Thoracic aorta (tissue), 2 donors: Measurements from ENCODE around the gene LAMA4. TPM values are rescaled to one million over a fixed set of nuclear protein-coding genes. Genes with fewer than 3 reads are reported as not detected.

Source experiments
- ATAC-seq: fragments of 150-250 bp; one replicate; pipeline ENCODE4 v1.8.0; 2017; ENCODE audit warnings: low read depth; ENCODE audit not compliant: insufficient number of reproducible peaks, low FRiP score
- DNase-seq: peaks from one replicate; pipeline ENCODE4 v3.0.0-alpha.2; 2020; ENCODE audit warnings: low spot score
- H3K27ac ChIP-seq, 2 donors: fragments of 200-600 bp; sonication (generic); 1 replicate in 1 of 2; 2 replicates in 1 of 2; pipeline ENCODE4 v1.5.1; 2016; ENCODE audit warnings: mild to moderate bottlenecking in 2 of 2, moderate library complexity in 2 of 2
- H3K27me3 ChIP-seq: fragments of 200-600 bp; sonication (generic); replicated peaks from 2 replicates; pipeline ENCODE4 v1.6.0; 2016; ENCODE audit warnings: mild to moderate bottlenecking; ENCODE audit not compliant: insufficient read depth
- H3K36me3 ChIP-seq: fragments of 200-600 bp; sonication (generic); one replicate; pipeline ENCODE4 v1.5.1; 2016
- H3K4me1 ChIP-seq, 2 donors: fragments of 200-600 bp; sonication (generic); 1 replicate in 1 of 2; 2 replicates in 1 of 2; pipeline versions ENCODE4 v1.5.1 to v1.6.0; 2016; ENCODE audit warnings: low read depth in 2 of 2, mild to moderate bottlenecking in 1 of 2; ENCODE audit not compliant: control insufficient read depth in 1 of 2
- H3K4me3 ChIP-seq: fragments of 200-600 bp; sonication (generic); 2 replicates; pipeline ENCODE4 v1.5.1; 2016; ENCODE audit warnings: mild to moderate bottlenecking
- H3K9me3 ChIP-seq: fragments of 200-600 bp; sonication (generic); 2 replicates; pipeline ENCODE4 v1.5.1; 2016
- total RNA-seq, 2 donors: library from RNA; depleted of rRNA; stranded (reverse); fragments of >200 nt; gene quantifications; one replicate each; pipeline versions ENCODE4 v1.1.0 to v1.2.3, GENCODE V29; 2016
- TF ChIP-seq, protein P1 (sequence below): fragments of 200-600 bp; sonication (generic); IDR thresholded peaks from one replicate; pipeline ENCODE4 v1.5.1; 2019; ENCODE audit warnings: antibody characterized with exemption

The LAMA4 gene
- total RNA-seq, 2 donors from 2014 or later = 34.9 to 66.7 TPM

DNA sequence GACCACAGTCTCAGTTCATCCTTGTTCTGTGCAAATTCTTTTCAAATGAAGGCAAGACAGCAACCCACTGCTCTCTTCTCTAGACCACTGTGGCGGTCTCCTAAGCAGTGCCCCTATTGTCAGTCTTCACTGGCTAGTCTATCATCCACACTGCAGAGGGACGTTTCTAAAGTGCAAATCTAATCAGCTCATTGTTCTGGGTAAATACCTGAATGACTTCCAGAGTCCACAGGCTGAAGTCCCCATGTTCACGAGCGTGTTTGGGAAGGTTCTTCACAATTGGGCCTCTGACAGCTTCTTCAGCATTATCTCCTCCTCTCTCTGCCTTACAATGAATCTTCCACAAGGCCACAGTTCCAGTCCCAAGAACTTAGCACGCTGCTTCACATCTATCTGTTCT, 73.2 kb downstream of the LAMA4 start:
- ATAC-seq (no peak), DNase-seq (no peak)
- Histone ChIP-seq H3K27ac (no peak overlapping the region), H3K4me3 (no peak overlapping the region), H3K36me3 (no peaks in the 10 kb centered on the region), H3K9me3 (no peaks in the 10 kb centered on the region), H3K27me3 (no peaks in the 10 kb centered on the region), H3K4me1 (no peaks in the 10 kb centered on the region)
- TF ChIP-seq, protein P1, sequence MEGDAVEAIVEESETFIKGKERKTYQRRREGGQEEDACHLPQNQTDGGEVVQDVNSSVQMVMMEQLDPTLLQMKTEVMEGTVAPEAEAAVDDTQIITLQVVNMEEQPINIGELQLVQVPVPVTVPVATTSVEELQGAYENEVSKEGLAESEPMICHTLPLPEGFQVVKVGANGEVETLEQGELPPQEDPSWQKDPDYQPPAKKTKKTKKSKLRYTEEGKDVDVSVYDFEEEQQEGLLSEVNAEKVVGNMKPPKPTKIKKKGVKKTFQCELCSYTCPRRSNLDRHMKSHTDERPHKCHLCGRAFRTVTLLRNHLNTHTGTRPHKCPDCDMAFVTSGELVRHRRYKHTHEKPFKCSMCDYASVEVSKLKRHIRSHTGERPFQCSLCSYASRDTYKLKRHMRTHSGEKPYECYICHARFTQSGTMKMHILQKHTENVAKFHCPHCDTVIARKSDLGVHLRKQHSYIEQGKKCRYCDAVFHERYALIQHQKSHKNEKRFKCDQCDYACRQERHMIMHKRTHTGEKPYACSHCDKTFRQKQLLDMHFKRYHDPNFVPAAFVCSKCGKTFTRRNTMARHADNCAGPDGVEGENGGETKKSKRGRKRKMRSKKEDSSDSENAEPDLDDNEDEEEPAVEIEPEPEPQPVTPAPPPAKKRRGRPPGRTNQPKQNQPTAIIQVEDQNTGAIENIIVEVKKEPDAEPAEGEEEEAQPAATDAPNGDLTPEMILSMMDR = no peak

DNA sequence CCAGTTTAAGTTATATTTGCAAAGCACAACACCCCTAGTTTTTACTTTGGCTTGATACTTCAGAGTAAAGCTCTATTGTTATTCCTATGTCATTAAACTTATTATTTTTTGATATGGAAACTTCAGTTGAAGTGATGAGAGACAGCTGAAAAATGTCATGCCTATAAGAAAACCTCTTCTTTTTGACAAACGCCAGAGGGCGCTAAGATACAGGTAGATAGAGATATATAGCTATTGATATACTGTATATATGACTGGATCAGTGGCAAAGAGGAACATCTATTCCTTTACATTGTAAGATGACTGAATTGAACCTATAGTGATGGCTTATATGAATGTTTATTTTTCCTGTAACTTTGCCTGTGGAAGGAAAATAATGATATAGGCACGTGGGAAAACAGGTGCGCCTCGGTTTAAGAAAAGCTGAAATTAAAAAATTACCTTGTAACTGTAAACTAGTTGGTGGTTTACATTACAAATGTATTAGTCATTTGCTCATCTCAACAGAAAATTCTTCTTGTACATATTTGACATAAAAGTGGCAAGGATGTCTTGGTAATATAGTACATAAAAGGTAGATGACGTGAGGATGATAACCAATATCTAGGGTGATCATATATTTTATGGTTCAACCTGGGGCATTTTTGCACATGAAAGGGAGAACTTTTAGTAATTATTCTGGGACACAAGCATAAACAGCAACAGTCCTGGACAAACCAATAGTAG, 74.1 kb downstream of the LAMA4 start:
- peaks cover 2% of the 10 kb centered on the region for H3K36me3 ChIP-seq
- DNase-seq (no peak), ATAC-seq (no peak)
- no peak overlapping the region for H3K27ac ChIP-seq
- no peaks in the 10 kb centered on the region for H3K9me3 ChIP-seq
- no peaks in the 10 kb centered on the region for H3K27me3 ChIP-seq
- TF ChIP-seq, protein P1 = peak; percentile 76
- H3K4me3 ChIP-seq = no peak overlapping the region
- no peaks in the 10 kb centered on the region for H3K4me1 ChIP-seq

DNA sequence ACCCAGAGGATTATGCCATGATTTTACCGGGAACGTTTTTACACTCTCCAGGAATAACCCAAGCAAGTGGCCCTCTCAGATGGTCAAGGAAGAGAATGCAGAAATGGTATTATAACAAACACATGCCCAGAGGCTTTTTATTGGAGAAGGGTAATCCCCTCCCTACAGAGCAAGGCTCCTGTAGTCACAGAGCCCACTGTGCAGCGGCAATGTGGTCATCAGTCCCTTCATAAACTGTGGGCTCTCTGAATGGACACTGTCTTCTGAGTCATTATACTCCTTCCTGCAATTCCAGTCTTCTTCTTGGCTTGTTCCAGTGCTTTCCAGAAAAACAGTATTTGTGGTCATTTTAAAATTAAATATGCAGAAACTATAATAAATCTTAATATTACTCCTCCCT, 74.7 kb downstream of the LAMA4 start:
- H3K27me3 ChIP-seq = no peaks in the 10 kb centered on the region
- ATAC-seq = no peak
- no peaks in the 10 kb centered on the region for H3K4me1 ChIP-seq
- no peak overlapping the region for H3K27ac ChIP-seq
- TF ChIP-seq, protein P1 = no peak
- DNase-seq = no peak
- H3K36me3 ChIP-seq = peaks cover 6% of the 10 kb centered on the region
- H3K4me3 ChIP-seq = no peak overlapping the region
- H3K9me3 ChIP-seq = no peaks in the 10 kb centered on the region

DNA sequence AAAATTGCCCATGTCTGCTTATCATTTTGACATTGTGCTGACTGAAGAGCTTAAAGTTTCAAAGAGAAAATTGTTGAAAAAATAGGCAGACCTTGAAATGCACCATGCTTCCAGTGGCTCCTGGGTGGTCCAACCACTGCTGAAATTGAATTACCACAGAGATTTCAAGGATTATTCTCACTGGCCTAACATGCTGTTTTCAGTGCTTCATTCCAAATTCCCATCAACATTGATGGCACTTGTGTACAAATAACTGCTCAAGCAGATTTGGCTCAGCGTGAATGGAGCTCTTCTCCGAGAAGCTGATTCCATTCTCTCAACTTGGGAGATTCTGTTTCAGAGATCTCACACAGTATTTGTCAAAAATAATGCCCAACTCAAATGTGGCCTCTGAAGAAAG, 75.5 kb downstream of the LAMA4 start:
- H3K27ac ChIP-seq = no peak overlapping the region
- TF ChIP-seq, protein P1 = no peak
- no peaks in the 10 kb centered on the region for H3K9me3 ChIP-seq
- no peak overlapping the region for H3K4me3 ChIP-seq
- H3K36me3 ChIP-seq = peaks cover 6% of the 10 kb centered on the region
- DNase-seq (no peak), ATAC-seq (no peak)
- H3K4me1 ChIP-seq = no peaks in the 10 kb centered on the region
- H3K27me3 ChIP-seq = no peaks in the 10 kb centered on the region

DNA sequence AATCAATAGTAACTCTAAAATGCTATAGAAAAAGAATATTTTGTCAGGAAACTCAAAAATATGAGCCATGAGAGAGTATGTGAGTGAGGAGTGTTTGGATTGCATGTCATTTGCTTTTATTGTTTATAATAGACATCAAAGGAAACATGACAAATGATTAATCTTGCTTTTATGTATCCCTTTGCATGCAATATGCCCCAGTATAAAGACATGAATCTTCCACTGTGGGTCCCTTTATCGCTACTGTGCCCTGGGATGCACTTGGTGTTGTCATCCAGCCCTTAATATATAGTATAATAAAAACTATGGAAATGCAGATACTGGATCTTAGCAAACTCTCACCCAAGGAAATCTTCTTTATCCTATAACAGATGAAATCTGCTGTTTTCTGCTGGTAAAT, 77.3 kb downstream of the LAMA4 start:
- H3K4me1 ChIP-seq = no peaks in the 10 kb centered on the region
- DNase-seq = no peak
- no peak for ATAC-seq
- H3K27me3 ChIP-seq = no peaks in the 10 kb centered on the region
- no peaks in the 10 kb centered on the region for H3K9me3 ChIP-seq
- H3K36me3 ChIP-seq = peaks cover 6% of the 10 kb centered on the region
- TF ChIP-seq, protein P1 = no peak
- H3K4me3 ChIP-seq = no peak overlapping the region
- no peak overlapping the region for H3K27ac ChIP-seq
